ENCODE results near the gene SPPL3.

- TF ChIP-seq EP300 (IDR thresholded peaks at IDR 0.05) = no peak
- no peak for TF ChIP-seq CTCF (IDR thresholded peaks at IDR 0.05)
Measured at GRCh38 chr12:120847814-120848213, 56.3 kb downstream of the SPPL3 start.

Measured in tibial nerve (tissue), 4 donors.